HG03097 (cell line): ENCODE results near the gene YIPF2.
"Not testable (repeated sequence)": the region's sequence is repeated elsewhere in the genome, so short reads cannot be mapped to it uniquely, and the experiment has no call there.

Experiments
- ATAC-seq: cut with Tn5 transposase; IDR thresholded peaks from one replicate; pipeline ENCODE4 v1.9.1; 2021; ENCODE audit not compliant: unreplicated experiment, low FRiP score

Gene YIPF2

DNA sequence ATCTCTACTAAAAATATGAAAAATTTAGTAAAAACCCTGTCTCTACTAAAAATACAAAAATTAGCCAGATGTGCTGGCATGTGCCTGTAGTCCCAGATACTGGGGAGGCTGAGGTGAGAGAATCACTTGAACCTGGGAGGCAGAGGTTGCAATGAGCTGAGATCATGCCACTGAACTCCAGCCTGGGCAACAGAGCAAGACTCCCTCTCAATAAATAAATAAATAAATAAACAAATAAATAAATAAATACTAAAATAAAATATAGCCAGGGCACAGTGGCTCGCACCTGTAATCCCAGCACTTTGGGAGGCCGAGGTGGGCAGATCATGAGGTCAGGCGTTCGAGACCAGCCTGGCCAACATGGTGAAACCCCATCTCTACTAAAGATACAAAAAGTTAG lies 15.0 kb upstream of the YIPF2 start:
- not testable (repeated sequence) for ATAC-seq

DNA sequence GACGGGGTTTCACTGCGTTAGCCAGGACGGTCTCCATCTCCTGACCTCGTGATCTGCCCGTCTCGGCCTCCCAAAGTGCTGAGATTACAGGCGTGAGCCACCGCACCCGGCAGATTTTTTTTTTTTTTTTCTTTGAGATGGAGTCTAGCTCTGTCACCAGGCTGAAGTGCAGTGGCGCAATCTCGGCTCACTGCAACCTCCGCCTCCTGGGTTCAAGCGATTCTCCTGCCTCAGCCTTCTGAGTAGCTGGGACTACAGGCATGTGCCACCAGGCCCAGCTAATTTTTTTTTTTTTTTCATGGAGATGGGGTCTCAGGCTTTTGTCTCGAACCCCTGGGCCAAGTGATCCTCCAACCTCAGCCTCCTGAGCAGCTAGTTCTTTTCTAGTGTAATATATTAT lies 13.2 kb upstream of the YIPF2 start:
- not testable (repeated sequence) for ATAC-seq

DNA sequence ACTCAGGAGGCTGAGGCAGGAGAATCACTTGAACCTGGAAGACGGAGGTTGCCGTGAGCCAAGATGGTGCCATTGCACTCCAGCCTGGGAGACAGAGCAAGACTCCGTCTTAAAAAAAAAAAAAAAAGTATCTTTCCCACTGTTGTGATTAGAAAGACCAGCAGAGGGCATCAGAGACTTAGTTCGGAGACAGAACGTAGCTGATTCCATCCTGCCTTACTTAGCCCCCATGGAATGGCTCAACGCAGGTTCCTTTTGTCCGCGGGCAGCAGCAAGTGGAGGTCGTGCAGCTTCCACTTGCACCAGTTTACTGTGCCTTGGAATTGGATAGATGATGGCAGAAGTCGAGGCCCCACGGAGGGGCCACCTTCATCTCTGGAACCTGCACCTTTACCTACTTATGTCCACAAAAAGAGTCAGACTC lies 8.2 kb upstream of the YIPF2 start:
- no peak for ATAC-seq

DNA sequence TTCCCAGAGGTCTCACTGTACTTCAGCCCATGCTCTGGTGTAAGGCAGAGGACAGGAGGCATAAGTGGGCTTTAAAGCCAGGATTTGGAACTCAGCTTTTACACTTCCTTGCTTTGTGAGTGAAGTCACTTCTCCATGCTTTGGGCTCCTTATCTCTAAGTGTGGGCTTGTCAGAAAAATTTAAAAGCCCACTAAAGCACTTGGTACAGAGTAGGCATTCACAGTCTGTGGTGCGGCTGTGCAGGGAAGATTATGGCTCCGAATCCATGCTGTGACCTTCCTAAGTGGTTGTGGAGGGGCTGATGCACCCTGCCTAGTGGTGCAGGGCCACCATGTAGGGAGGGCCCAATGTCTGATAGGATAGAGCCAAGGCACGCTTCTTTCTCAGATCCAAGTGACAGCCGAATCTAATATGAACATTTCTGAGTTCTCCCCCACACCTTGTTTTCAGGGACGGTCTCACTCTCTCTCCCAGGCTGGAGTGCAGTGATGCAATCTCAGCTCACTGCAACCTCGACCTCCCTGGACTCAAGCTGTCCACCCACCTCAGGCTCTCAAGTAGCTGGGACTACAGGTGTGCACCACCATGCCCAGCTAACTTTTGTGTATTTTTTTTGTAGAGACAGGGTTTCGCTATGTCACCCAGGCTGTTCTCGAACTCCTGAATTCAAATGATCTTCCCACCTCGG lies 7.1 kb upstream of the YIPF2 start:
- ATAC-seq, result no peak

DNA sequence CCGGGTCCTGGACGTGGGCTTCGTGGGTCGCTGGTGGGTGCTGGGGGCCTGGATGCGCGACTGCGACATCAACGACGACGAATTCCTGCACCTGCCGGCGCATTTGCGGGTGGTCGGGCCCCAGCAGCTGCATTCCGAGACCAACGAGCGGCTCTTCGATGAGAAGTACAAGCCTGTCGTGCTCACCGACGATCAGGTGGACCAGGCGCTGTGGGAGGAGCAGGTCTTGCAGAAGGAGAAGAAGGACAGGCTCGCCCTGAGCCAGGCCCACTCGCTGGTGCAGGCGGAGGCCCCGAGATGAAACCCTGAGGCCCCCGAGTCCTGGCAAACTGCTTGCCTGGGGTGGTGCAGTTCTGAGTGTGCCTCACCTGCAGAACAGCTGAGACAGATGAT lies 959 bp upstream of the YIPF2 start:
- ATAC-seq, result no peak

DNA sequence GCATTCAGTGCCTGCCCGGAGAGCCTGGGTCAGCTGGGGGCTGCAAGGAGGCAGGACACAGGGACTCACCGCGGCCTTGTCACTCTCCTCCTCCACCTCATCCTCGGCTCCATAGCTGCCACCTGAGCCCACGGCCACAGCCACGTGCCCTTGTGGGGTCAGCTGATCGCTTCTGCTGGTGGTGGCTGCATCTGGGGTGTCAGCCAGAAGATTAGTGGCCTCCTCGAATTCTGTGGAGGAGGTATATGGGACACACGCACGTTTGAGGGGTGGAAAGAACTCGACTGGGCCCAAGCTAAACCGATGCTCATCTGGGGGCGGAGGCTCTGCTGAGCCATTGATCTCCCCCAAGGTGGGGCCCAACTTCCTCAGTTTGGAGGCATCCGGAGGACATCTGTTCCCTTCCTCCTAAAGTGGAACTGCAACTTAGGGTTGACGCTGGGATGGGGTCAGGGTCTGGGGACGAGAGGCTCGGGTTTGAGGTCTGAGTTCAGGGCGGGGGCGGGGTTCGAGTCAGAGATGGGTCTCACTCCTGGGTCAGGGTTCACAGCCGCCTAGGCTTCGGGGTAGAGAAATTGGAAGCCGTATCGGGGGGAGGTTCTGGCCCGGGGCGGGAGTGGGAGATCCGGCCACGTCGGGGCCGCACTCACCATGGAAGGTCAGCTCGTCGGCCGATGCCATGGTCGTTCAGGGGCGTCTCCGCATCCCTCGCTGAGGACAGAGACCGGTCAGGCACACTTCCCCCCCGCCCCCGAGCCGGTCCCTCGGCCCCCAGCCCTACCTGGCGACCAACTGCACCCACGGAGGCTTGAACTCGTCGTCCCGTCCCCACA lies 493 bp downstream of the YIPF2 start:
- no peak for ATAC-seq

DNA sequence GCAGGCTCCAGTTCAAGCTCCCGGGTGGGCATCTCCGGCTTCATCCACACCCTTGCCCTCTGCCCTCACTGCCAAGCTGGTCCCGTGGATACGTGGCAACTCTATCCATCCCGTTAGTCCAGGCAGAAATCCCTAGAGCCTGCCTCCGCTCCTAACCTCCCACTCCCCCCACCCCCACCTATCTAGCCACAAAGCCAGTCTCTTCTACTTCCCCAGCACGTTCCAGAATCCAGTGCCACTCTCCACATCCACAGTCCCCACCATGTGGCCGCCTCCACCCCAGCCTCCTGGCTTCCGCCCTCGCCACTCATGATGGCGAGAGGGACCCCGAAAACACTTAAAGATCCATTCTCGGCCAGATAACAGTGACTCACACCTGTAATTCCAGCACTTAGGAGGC lies 3.8 kb downstream of the YIPF2 start:
- ATAC-seq, result no peak

DNA sequence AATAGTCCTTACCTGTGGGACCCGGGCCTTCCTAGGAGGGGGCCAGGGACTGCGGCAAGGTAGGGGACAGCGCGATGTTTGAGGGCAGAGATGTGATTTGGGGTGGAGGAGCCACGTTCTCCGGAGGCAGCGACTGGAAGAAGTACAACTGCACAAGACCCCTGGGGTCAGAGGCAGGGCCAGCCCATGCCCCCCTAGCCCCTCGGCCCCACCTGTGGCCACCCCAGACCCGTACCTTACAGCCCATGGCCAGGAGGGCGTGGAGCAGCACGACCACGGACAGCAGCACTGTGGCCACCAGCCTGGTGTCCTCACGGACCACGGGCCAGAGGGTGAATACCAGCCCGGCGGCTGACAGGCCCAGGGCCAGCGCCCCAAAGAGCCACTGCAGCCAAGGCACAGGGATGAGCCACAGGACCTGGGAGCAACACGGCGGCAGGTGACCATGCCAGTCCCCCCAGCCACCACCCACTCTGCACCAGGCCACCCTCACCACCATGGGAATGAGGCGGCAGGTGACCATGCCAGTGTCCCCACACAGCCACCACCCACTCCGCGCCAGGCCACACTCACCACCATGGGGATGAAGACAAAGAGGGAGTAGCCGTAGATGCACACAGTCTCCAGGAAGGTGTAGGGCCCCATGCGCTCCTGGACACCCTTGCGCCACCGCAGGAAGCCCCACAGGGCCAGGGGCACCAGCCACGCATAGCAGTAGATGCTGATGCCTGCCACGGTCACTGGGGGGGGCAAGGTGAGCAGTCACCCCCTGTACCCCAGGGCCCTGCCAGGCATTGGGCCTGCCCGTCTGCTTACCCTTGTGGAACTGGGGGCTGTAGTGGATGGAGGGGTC lies 5.0 kb downstream of the YIPF2 start:
- ATAC-seq, result no peak

DNA sequence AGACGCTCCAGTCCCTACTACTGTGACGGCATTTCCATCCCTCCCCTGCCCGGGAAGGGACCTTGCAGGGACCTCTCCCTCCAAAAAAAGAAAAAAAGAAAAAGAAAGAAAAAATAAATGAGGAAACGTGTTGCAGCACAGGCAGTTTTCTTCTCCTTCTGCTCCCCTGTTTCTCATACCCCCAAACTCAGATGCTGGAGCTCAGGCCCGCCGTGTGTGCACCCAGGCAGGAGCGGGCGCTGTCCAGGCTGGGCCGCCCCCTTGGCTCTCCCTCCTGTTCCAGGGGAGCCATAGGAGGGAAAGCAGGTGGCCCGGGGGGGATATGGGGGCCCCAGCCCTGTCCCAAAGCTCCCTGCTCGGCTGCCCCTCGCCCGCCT lies 5.8 kb downstream of the YIPF2 start:
- ATAC-seq, result no peak

DNA sequence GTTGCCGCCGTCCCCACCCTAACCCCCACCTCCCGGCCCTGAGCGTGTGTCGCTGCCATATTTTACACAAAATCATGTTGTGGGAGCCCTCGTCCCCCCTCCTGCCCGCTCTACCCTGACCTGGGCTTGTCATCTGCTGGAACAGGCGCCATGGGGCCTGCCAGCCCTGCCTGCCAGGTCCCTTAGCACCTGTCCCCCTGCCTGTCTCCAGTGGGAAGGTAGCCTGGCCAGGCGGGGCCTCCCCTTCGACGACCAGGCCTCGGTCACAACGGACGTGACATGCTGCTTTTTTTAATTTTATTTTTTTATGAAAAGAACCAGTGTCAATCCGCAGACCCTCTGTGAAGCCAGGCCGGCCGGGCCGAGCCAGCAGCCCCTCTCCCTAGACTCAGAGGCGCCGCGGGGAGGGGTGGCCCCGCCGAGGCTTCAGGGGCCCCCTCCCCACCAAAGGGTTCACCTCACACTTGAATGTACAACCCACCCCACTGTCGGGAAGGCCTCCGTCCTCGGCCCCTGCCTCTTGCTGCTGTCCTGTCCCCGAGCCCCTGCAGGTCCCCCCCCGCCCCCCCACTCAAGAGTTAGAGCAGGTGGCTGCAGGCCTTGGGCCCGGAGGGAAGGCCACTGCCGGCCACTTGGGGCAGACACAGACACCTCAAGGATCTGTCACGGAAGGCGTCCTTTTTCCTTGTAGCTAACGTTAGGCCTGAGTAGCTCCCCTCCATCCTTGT lies 6.4 kb downstream of the YIPF2 start:
- no peak for ATAC-seq

DNA sequence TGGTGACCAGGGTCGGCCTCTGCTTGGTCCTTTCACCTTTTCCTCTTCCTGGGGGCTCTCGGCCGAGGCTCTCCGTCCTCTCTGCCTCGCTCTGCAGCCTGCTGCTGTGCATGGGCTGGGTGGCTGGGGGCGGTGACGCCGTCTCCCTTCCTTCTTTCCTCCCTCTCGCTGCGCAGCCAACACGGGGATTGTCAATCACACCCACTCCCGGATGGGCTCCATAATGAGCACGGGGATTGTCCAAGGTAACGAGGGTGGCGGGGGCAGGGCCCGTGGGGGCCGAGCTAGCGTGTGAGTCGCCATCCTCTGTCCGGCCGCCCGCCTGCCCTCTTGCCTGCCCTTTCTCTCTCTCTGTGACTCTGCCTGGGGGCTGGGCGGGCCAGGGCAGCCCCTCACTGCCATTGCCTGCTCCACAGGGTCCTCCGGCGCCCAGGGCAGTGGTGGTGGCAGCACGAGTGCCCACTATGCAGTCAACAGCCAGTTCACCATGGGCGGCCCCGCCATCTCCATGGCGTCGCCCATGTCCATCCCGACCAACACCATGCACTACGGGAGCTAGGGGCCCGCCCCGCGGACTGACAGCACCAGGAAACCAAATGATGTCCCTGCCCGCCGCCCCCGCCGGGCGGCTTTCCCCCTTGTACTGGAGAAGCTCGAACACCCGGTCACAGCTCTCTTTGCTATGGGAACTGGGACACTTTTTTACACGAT lies 7.1 kb downstream of the YIPF2 start:
- no peak for ATAC-seq

DNA sequence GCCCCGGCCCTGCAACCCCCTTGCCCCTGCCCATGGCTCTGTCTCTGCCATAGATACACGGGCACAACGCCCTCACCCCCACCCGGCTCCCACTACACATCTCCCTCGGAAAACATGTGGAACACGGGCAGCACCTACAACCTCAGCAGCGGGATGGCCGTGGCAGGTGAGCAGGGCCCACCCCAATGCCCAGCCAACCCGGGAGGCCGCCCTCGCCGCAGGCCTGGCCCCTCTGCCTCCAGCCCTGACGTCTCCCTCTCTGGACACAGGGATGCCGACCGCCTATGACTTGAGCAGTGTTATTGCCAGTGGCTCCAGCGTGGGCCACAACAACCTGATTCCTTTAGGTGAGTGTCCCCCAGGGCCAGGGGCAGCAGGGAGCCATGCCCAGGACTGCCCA lies 7.7 kb downstream of the YIPF2 start:
- no peak for ATAC-seq

DNA sequence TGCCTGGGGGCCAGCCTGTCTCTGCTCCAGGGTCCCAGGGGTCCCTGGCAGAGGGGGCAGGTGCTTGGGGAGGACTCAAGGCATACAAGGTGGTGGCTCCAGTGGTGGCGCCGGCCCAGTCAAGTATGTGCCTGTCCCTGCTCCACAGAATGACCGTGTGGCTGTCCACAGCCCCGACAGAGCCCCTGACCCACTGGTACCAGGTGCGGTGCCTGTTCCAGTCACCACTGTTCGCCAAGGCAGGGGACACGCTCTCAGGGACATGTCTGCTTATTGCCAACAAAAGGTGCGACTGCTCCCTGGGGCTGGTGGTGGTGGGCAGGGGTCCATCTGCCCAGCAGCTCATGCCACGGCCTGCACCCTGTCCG lies 8.2 kb downstream of the YIPF2 start:
- ATAC-seq, result no peak

DNA sequence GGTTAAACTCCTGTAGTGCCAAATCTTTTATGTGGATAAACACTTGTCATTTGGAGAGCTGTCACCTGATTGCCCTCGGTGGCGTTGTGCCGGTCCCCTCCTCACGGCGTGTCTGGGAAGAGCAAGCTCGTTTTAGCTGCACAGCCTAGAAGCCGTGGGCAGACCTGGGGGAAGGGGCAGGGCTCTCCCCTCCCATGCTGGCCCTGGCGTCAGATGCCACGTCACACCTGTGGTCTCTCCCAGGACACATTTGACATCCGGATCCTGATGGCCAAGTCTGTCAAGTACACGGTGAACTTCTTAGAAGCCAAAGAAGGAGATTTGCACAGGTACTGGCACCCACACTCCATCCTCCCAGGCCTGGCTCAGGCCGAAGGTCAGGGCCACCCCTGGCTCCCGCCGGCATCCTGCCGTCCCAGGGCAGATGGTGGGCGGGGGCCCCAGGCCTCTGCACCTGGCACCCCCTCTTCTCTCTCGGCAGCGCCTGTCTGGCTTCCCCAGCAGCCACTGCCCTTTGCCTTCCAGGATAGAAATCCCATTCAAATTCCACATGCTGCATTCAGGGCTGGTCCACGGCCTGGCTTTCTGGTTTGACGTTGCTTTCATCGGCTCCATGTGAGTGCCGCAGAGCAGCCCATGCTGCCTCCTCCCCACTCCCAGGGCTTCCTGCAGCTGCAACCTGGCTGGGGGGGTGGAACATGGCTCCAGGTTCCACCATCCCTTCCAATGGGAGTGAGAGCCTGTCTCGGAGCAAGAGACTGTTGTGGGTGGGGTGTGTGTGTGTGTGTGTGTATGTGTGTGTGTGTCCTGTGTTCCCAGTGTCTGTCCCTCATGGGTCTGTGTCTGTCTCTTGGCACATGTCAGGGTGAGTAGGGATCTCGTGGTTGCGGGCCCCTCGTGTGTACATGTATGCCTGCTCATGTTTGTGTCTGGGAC lies 8.8 kb downstream of the YIPF2 start:
- ATAC-seq, result no peak

DNA sequence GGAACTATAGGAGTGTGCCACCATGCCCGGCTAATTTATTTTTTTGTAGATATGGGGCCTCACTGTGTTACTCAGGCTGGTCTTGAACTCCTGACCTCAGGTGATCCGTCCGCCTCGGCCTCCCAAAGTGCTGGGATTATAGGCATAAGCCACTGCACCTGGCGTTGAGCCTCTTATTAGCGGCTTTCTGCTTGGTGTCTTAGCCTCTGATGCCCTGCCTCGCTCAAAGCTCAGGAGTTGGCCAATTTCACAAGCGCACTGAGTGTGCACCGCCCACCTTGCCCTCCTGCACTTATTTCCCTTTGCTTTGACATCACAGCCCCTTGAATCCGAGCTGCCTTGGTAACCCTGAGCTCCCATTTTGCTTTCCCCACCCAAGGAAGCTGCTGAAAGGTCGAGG lies 10.1 kb downstream of the YIPF2 start:
- ATAC-seq, result no peak

DNA sequence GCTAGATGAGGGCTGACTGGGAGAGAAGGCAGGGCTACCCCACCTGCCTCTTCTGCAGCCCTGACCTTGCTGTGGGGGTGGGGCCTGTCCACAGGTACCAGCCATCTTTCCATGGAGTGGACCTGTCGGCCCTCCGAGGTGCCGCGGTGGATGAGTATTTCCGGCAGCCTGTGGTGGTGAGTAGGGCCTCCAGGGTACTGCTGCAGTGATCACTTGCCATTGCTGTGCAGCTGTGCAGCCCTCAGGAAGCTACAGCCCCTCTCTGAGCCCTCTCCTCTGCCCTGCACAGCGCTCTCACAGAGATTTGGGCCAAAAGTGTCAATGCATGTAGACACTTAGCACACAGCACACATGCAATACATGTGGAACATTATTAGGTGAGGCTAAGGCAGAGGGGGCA lies 11.8 kb downstream of the YIPF2 start:
- ATAC-seq, result no peak

DNA sequence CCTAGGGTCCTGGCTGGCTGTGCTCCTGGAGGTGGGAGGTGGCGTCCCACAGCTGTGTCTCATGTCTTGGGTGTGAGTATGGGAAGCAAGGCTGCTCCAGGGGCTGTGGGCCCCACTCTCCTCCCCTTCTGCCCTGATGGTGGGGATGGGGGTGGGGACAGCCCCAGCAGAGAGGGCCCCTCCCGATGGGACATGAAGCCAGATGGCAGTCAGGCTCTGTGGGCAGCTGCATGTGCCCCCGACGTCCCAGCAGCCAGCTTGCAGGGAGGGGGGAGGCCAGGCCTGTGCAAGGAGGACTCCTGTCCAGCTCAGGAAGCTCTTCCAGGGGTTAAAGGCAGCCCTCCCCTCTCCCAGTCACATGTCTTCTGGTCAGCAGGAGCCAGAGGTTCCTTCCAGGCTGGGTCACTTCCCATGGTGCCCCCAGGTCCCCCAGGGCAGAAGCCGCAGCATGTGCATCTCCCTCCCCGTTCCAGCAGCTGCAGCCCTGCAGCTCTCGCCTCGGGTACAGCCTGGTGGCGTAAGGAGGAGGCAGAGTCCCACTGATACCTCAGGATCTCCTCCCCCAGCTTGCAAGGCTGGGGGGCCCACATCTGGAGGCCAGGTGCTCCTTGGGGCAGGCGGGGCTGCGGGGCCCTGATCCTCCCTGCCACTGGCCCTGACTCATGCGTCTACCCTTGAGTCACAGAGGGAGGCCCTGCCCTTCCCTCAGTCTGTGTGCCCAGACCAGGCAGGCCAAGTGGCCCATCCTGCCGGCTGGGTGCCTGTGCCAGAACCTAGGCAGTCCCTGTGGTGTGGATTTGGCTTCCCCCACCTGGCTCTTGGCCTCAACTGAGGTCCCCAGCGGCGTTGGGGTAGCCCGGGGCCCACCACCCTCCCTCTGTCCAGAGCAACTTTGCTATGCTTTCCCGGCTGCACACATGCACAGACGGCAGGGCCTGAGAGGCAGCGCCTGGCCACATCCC lies 13.0 kb downstream of the YIPF2 start:
- no peak for ATAC-seq
